Measurements from ENCODE around the gene FAM118B. TPM values are rescaled to one million over a fixed set of nuclear protein-coding genes. Genes with fewer than 3 reads are reported as not detected.

FAM118B gene
- total RNA-seq, 1 experiment from 2014 or later = 41.6 TPM

- Histone ChIP-seq H3K36me3 (ENCODE audit: control insufficient read depth, insufficient read depth, low read length) (no peaks in the 10 kb centered on the region), H3K4me3 (ENCODE audit: low read depth in 2 of 2, low read length in 2 of 2) (no peak overlapping the region), H3K27me3 (ENCODE audit: control insufficient read depth, insufficient read depth, low read length) (no peaks in the 10 kb centered on the region), H3K27ac (ENCODE audit: low read length) (no peak overlapping the region), H3K9me3 (ENCODE audit: control insufficient read depth, insufficient read depth, low read depth, low read length) (no peaks in the 10 kb centered on the region), H3K4me1 (ENCODE audit: control insufficient read depth, insufficient read depth, low read length) (no peaks in the 10 kb centered on the region)
- CTCF ChIA-PET = interaction anchor here (0.5 to 1.7 kb wide), 6 partner anchors 9 to 175 kb away, joined by 3 to 27 read pairs (median 4); no protein-coding TSS in a partner anchor
- DNase-seq (ENCODE audit: low read depth, low spot score) (no peak), ATAC-seq (peak; percentile 97)
- BruUV-seq (replicated peaks) = no TSS peak
- POLR2A ChIA-PET = no interaction called here
- in situ Hi-C loops (cut with HindIII; ENCODE audit: low pct_unique_long_range_greater_than_20kb, low sequenced_read_pairs) (no loop called here), intact Hi-C loops (cut with micrococcal nuclease; ENCODE audit: unreplicated experiment) (loop anchor here (1.0 to 10.0 kb wide), 2 partner anchors 114 to 170 kb away; no protein-coding TSS in a partner anchor)
- TF ChIP-seq TCF7L2 (IDR thresholded peaks at IDR 0.05; ENCODE audit: low read depth, low read length) (no peak), CTCF (IDR thresholded peaks at IDR 0.05) (peak; percentile 94), SIN3A (IDR thresholded peaks at IDR 0.05; ENCODE audit: borderline replicate concordance, insufficient read depth, low read depth, low read length) (no peak)
These were observed 98.8 kb downstream of the FAM118B start for GRCh38 chr11:126310200-126310991.

- no peak for TF ChIP-seq CTCF (IDR thresholded peaks at IDR 0.05)
- no peak overlapping the region for H3K4me3 ChIP-seq (ENCODE audit: low read depth in 2 of 2, low read length in 2 of 2)
- no peaks in the 10 kb centered on the region for H3K9me3 ChIP-seq (ENCODE audit: control insufficient read depth, insufficient read depth, low read depth, low read length)
- H3K36me3 ChIP-seq (ENCODE audit: control insufficient read depth, insufficient read depth, low read length) = no peaks in the 10 kb centered on the region
- in situ Hi-C loops (cut with HindIII; ENCODE audit: low pct_unique_long_range_greater_than_20kb, low sequenced_read_pairs) = no loop called here
- intact Hi-C loops (cut with micrococcal nuclease; ENCODE audit: unreplicated experiment) = loop anchor here (1.0 to 10.0 kb wide), 2 partner anchors 114 to 169 kb away; no protein-coding TSS in a partner anchor
- H3K27ac ChIP-seq (ENCODE audit: low read length) = no peak overlapping the region
- DNase-seq (ENCODE audit: low read depth, low spot score) (no peak), ATAC-seq (no peak)
- H3K4me1 ChIP-seq (ENCODE audit: control insufficient read depth, insufficient read depth, low read length) = no peaks in the 10 kb centered on the region
- CTCF ChIA-PET = interaction anchor here (0.5 to 1.7 kb wide), 5 partner anchors 8 to 174 kb away, joined by 3 to 27 read pairs (median 4); no protein-coding TSS in a partner anchor
- POLR2A ChIA-PET = no interaction called here
- H3K27me3 ChIP-seq (ENCODE audit: control insufficient read depth, insufficient read depth, low read length) = no peaks in the 10 kb centered on the region
- no TSS peak for BruUV-seq (replicated peaks)
These were observed 99.4 kb downstream of the FAM118B start for GRCh38 chr11:126310992-126311310.

- TF ChIP-seq SIN3A (IDR thresholded peaks at IDR 0.05; ENCODE audit: borderline replicate concordance, insufficient read depth, low read depth, low read length) = no peak
- no peak for TF ChIP-seq CTCF (IDR thresholded peaks at IDR 0.05)
- no peak for TF ChIP-seq TCF7L2 (IDR thresholded peaks at IDR 0.05; ENCODE audit: low read depth, low read length)
- no peak for TF ChIP-seq REST (IDR thresholded peaks at IDR 0.05; ENCODE audit: insufficient read depth in 1 of 2, low read depth in 2 of 2, low read length in 1 of 2)
- no peak for TF ChIP-seq POLR2AphosphoS5 (IDR thresholded peaks at IDR 0.05; ENCODE audit: low read depth, low read length)
- Histone ChIP-seq H3K4me3 (ENCODE audit: low read depth in 2 of 2, low read length in 2 of 2) (no peak overlapping the region), H3K9me3 (ENCODE audit: control insufficient read depth, insufficient read depth, low read depth, low read length) (no peaks in the 10 kb centered on the region), H3K4me1 (ENCODE audit: control insufficient read depth, insufficient read depth, low read length) (no peaks in the 10 kb centered on the region), H3K36me3 (ENCODE audit: control insufficient read depth, insufficient read depth, low read length) (no peaks in the 10 kb centered on the region), H3K27me3 (ENCODE audit: control insufficient read depth, insufficient read depth, low read length) (no peaks in the 10 kb centered on the region), H3K27ac (ENCODE audit: low read length) (no peak overlapping the region)
- no peak for DNase-seq (ENCODE audit: low read depth, low spot score)
- ChIA-PET CTCF (interaction anchor here (1.7 kb wide), 1 partner anchor 169 kb away, joined by 27 read pairs; no protein-coding TSS in a partner anchor), POLR2A (no interaction called here)
- intact Hi-C loops (cut with micrococcal nuclease; ENCODE audit: unreplicated experiment) = loop anchor here (10.0 kb wide), 1 partner anchor 113 kb away; no protein-coding TSS in a partner anchor
- ATAC-seq = no peak
- BruUV-seq (replicated peaks) = no TSS peak
- in situ Hi-C loops (cut with HindIII; ENCODE audit: low pct_unique_long_range_greater_than_20kb, low sequenced_read_pairs) = no loop called here
These were observed 100.1 kb downstream of the FAM118B start for GRCh38 chr11:126311401-126312291.

All from Panc1 (cell line).